GM10248 (cell line): ENCODE measurements around the gene KRTAP19-4.
"Not testable (repeated sequence)": the region's sequence is repeated elsewhere in the genome, so short reads cannot be mapped to it uniquely, and the experiment has no call there.

ENCODE experiments used
- CTCF ChIA-PET: fragments of 300-600 bp; sonication (Branson Sonifier 250); formaldehyde crosslinking; extraction: SDS; loops from one replicate; lab custom pipeline; 2021; ENCODE audit warnings: antibody characterized with exemption; lab: Yijun Ruan, JAX
- POLR2A ChIA-PET: fragments of 350-650 bp; sonication (Branson Sonifier 250); formaldehyde crosslinking; extraction: SDS; loops from one replicate; lab custom pipeline; 2020; ENCODE audit warnings: antibody characterized with exemption; lab: Yijun Ruan, JAX
- DNase-seq: peaks from one replicate; pipeline ENCODE4 v3.0.0; 2012; ENCODE audit errors: extremely low spot score
- CTCF ChIP-seq: IDR thresholded peaks from 2 replicates; pipeline ENCODE4 v1.5.1; 2012; ENCODE audit warnings: mild to moderate bottlenecking, low read depth; ENCODE audit errors: extremely low read depth, missing control alignments, control extremely low read depth

Gene KRTAP19-4

GRCh38 chr21:30497065-30497464 is at the start of gene KRTAP19-4:
TSS of gene KRTAP19-4 (minus strand) at chr21:30497165. CDS start at chr21:30497110, 55 bp downstream.
- ChIA-PET CTCF (interaction anchor here (2.0 kb wide), 1 partner anchor 9 kb away, joined by 8 read pairs; no protein-coding TSS in a partner anchor), POLR2A (no interaction called here)

GRCh38 chr21:30541764-30542163 is 44.8 kb upstream of the KRTAP19-4 start, which contains the start of gene KRTAP19-6:
TSS of gene KRTAP19-6 (minus strand) at chr21:30541864. CDS start at chr21:30541833, 31 bp downstream.
- CTCF ChIA-PET, result no interaction called here
- no peak for DNase-seq
- POLR2A ChIA-PET, result no interaction called here
- TF ChIP-seq CTCF, result no peak

More at GRCh38 chr21:30497065-30497464, at the start of gene KRTAP19-4:
- no peak for TF ChIP-seq CTCF
- DNase-seq, result no peak

GRCh38 chr21:30518876-30519275 is 21.9 kb upstream of the KRTAP19-4 start:
- DNase-seq, result no peak
- CTCF ChIA-PET, result interaction anchor here (1.3 kb wide), 1 partner anchor 10 kb away, joined by 4 read pairs; no protein-coding TSS in a partner anchor
- no peak for TF ChIP-seq CTCF
- POLR2A ChIA-PET, result no interaction called here

- TF ChIP-seq CTCF, result no peak
- ChIA-PET CTCF (no interaction called here), POLR2A (no interaction called here)
- no peak for DNase-seq
Observed at GRCh38 chr21:30515681-30516080, 18.7 kb upstream of the KRTAP19-4 start.

- POLR2A ChIA-PET, DNase-seq: not testable (repeated sequence)
- CTCF ChIA-PET, result interaction anchor here (1.0 to 2.1 kb wide), 4 partner anchors 9 to 23 kb away, joined by 3 to 8 read pairs (median 4); partner anchors contain the start of gene KRTAP19-4
Observed at GRCh38 chr21:30505621-30506205, 8.7 kb upstream of the KRTAP19-4 start.

GRCh38 chr21:30502041-30502440 is 5.1 kb upstream of the KRTAP19-4 start, which contains the start of gene KRTAP19-5:
TSS of gene KRTAP19-5 (minus strand) at chr21:30502141. CDS start at chr21:30502090, 51 bp downstream.
- CTCF ChIA-PET, result no interaction called here
- DNase-seq, result no peak
- POLR2A ChIA-PET, result no interaction called here
- no peak for TF ChIP-seq CTCF

- DNase-seq, result no peak
- ChIA-PET POLR2A (no interaction called here), CTCF (no interaction called here)
- no peak for TF ChIP-seq CTCF
Observed at GRCh38 chr21:30491963-30492428, 5.0 kb downstream of the KRTAP19-4 start, which contains the start of gene KRTAP19-3. TSS of gene KRTAP19-3 (minus strand) at chr21:30492013. CDS start at chr21:30491957, 56 bp downstream.
